Measurements from ENCODE around the gene SLC26A2. TPM values are rescaled to one million over a fixed set of nuclear protein-coding genes. Genes with fewer than 3 reads are reported as not detected.

The SLC26A2 gene
- 10 to 100 TPM; 10.1 to 13.6 (median 12.8) TPM for total RNA-seq

GRCh38 chr5:149960272-149961185 is at the start of gene SLC26A2:
TSS of gene SLC26A2 (plus strand) at chr5:149960758. CDS start at chr5:149977653, 16,895 bp downstream.
- TF ChIP-seq POLR2A (IDR thresholded peaks at IDR 0.05) (peak; percentile 33 to 97), CTCF (IDR thresholded peaks at IDR 0.05) (peak in 1 of 6 experiments; percentile 21)
- peak; percentile 98 for DNase-seq
- intact Hi-C loops (cut with DNase I), result no loop called here
- Histone ChIP-seq H3K4me1 (peaks cover 9 to 17% of the 10 kb centered on the region in 2 donors), H3K27ac (peak within 1 kb of the TSS; percentile 84 to 91 (median 91)), H3K4me3 (replicated peaks in 1 of 3) (peak within 1 kb of the TSS; percentile 17 to 73 (median 68)), H3K36me3 (no peaks in the 10 kb centered on the region), H3K27me3 (no peaks in the 10 kb centered on the region), H3K9me3 (no peaks in the 10 kb centered on the region)
- 1% methylated on average over 22 to 44 of the region's 84 CpGs for WGBS, 2 donors

- no peaks in the 10 kb centered on the region for H3K9me3 ChIP-seq
- TF ChIP-seq CTCF (IDR thresholded peaks at IDR 0.05) (no peak), POLR2A (IDR thresholded peaks at IDR 0.05) (no peak)
- WGBS, 2 donors, result 83 to 87% methylated on average over 1 of the region's 1 CpG
- DNase-seq, result no peak
- no peaks in the 10 kb centered on the region for H3K27me3 ChIP-seq
- no peaks in the 10 kb centered on the region for H3K4me1 ChIP-seq
- no peak overlapping the region for H3K27ac ChIP-seq
- H3K36me3 ChIP-seq, result no peaks in the 10 kb centered on the region
- no peak overlapping the region for H3K4me3 ChIP-seq (replicated peaks in 1 of 3)
- intact Hi-C loops (cut with DNase I), result no loop called here
These were observed 49.5 kb upstream of the SLC26A2 start for GRCh38 chr5:149911031-149911430.

GRCh38 chr5:149912226-149912871 is 48.2 kb upstream of the SLC26A2 start:
- H3K27me3 ChIP-seq, result no peaks in the 10 kb centered on the region
- TF ChIP-seq POLR2A (IDR thresholded peaks at IDR 0.05), result no peak
- no peak for TF ChIP-seq CTCF (IDR thresholded peaks at IDR 0.05)
- no peaks in the 10 kb centered on the region for H3K36me3 ChIP-seq
- no peak overlapping the region for H3K4me3 ChIP-seq (replicated peaks in 1 of 3)
- no peaks in the 10 kb centered on the region for H3K4me1 ChIP-seq
- intact Hi-C loops (cut with DNase I), result no loop called here
- 96 to 98% methylated on average over 3 of the region's 3 CpGs for WGBS, 2 donors
- DNase-seq, result no peak
- H3K27ac ChIP-seq, result no peak overlapping the region
- no peaks in the 10 kb centered on the region for H3K9me3 ChIP-seq

- no peak overlapping the region for H3K4me3 ChIP-seq (replicated peaks in 1 of 3)
- peak in 1 of 2 donors; percentile 4 for DNase-seq
- 59 to 63% methylated on average over 7 of the region's 7 CpGs for WGBS, 2 donors
- intact Hi-C loops (cut with DNase I), result no loop called here
- H3K4me1 ChIP-seq, result no peaks in the 10 kb centered on the region
- H3K27me3 ChIP-seq, result no peaks in the 10 kb centered on the region
- no peak overlapping the region for H3K27ac ChIP-seq
- no peaks in the 10 kb centered on the region for H3K9me3 ChIP-seq
- TF ChIP-seq CTCF (IDR thresholded peaks at IDR 0.05), result no peak
- TF ChIP-seq POLR2A (IDR thresholded peaks at IDR 0.05), result no peak
- H3K36me3 ChIP-seq, result no peaks in the 10 kb centered on the region
These were observed 46.8 kb upstream of the SLC26A2 start for GRCh38 chr5:149913436-149914419.

All from thyroid gland (tissue), 4 donors.